H1 (cell line): ENCODE measurements around the gene GLIPR1. TPM values are rescaled to one million over a fixed set of nuclear protein-coding genes. Genes with fewer than 3 reads are reported as not detected.

Source experiments
- CTCF ChIA-PET: fragments of 300-600 bp; sonication (Branson Sonifier 250); formaldehyde crosslinking; loops from one replicate; lab custom pipeline; 2021; ENCODE audit not compliant: partially characterized antibody; lab: Charles Lee
- POLR2A ChIA-PET: fragments of 300-600 bp; sonication (Branson Sonifier 250); formaldehyde crosslinking; loops from one replicate; lab custom pipeline; 2021; ENCODE audit warnings: inconsistent platforms; ENCODE audit not compliant: partially characterized antibody; lab: Charles Lee
- DNase-seq, 2 experiments: peaks; one replicate each; pipeline versions ENCODE4 v3.0.0 to v3.0.0-alpha.2; 2010 to 2022; ENCODE audit warnings: low spot score in 2 of 2, low read depth in 1 of 2, mixed read lengths in 1 of 2
- FAIRE-seq: peaks from 2 replicates; lab custom pipeline; 2011; peaks lifted over from hg19 to GRCh38; lab: Jason Lieb, UNC
- H2AFZ ChIP-seq: 2 replicates; pipeline ENCODE4 v1.8.1; 2012; ENCODE audit warnings: low read length, inconsistent platforms
- H2AK5ac ChIP-seq: 2 replicates; pipeline ENCODE4 v1.6.1; 2013; ENCODE audit warnings: low read depth, low read length
- H2BK120ac ChIP-seq: replicated peaks from 2 replicates; pipeline ENCODE3; 2013; ENCODE audit warnings: low read depth, low read length, inconsistent platforms
- H2BK12ac ChIP-seq: 2 replicates; pipeline ENCODE4 v1.6.1; 2013; ENCODE audit warnings: low read depth, low read length
- H2BK15ac ChIP-seq: 2 replicates; pipeline ENCODE4 v1.6.1; 2013; ENCODE audit warnings: low read length
- H2BK20ac ChIP-seq: 2 replicates; pipeline ENCODE4 v1.6.1; 2013; ENCODE audit warnings: low read length
- H2BK5ac ChIP-seq: 2 replicates; pipeline ENCODE4 v1.6.1; 2013; ENCODE audit warnings: low read depth, low read length
- H3K14ac ChIP-seq: 2 replicates; pipeline ENCODE4 v1.6.1; 2013; ENCODE audit warnings: inconsistent platforms; ENCODE audit not compliant: insufficient read length
- H3K18ac ChIP-seq: 2 replicates; pipeline ENCODE4 v1.6.1; 2013; ENCODE audit warnings: low read length; ENCODE audit errors: extremely low read depth
- H3K23ac ChIP-seq: 2 replicates; pipeline ENCODE4 v1.6.1; 2013; ENCODE audit warnings: inconsistent platforms; ENCODE audit not compliant: insufficient read length
- H3K23me2 ChIP-seq: 2 replicates; pipeline ENCODE4 v1.6.1; 2013; ENCODE audit warnings: low read depth, low read length
- H3K27ac ChIP-seq: 2 replicates; pipeline ENCODE4 v1.6.1; 2011; ENCODE audit warnings: low read depth, low read length, inconsistent platforms
- H3K27me3 ChIP-seq, 4 experiments: replicated peaks in 1 of 4; 1 replicate in 1 of 4; 2 replicates in 3 of 4; pipeline versions ENCODE4 v1.6.1 to v1.8.1; 2011 to 2013; ENCODE audit warnings: low read length in 3 of 4, mild to moderate bottlenecking in 3 of 4, inconsistent platforms in 2 of 4, mixed read lengths in 2 of 4, moderate library complexity in 1 of 4; ENCODE audit not compliant: control insufficient read depth in 3 of 4, insufficient read depth in 3 of 4; ENCODE audit errors: extremely low read depth in 1 of 4
- H3K36me3 ChIP-seq, 4 experiments: 2 replicates each; pipeline versions ENCODE4 v1.6.1 to v1.8.1; 2011 to 2013; ENCODE audit warnings: mild to moderate bottlenecking in 4 of 4, low read length in 3 of 4, moderate library complexity in 2 of 4, control low read depth in 1 of 4, inconsistent platforms in 1 of 4; ENCODE audit not compliant: insufficient read depth in 4 of 4, control insufficient read depth in 2 of 4
- H3K4ac ChIP-seq: replicated peaks from 2 replicates; pipeline ENCODE3; 2013; ENCODE audit warnings: low read length, low read depth, mixed read lengths, inconsistent platforms; ENCODE audit not compliant: insufficient read length
- H3K4me1 ChIP-seq, 4 experiments: replicated peaks in 1 of 4; 1 replicate in 1 of 4; 2 replicates in 3 of 4; pipeline versions ENCODE4 v1.6.1 to v1.8.1; 2011 to 2013; ENCODE audit warnings: low read length in 3 of 4, inconsistent platforms in 2 of 4, mixed read lengths in 1 of 4; ENCODE audit not compliant: insufficient read depth in 4 of 4, control insufficient read depth in 3 of 4
- H3K4me2 ChIP-seq, 2 experiments: 2 replicates each; pipeline versions ENCODE4 v1.6.1 to v1.8.1; 2011 to 2013; ENCODE audit warnings: low read depth in 2 of 2, low read length in 2 of 2, control low read depth in 1 of 2, inconsistent platforms in 1 of 2, mild to moderate bottlenecking in 1 of 2; ENCODE audit not compliant: insufficient read depth in 1 of 2
- H3K4me3 ChIP-seq, 4 experiments: fragments of 200-600, 300-600 bp in 1 of 4; sonication (generic), shearing (Covaris generic), sonication (Bioruptor Twin) in 1 of 4; 2 replicates each; pipeline versions ENCODE4 v1.5.1 to v1.8.1; 2011 to 2016; ENCODE audit warnings: low read length in 4 of 4, low read depth in 3 of 4, control low read depth in 2 of 4, inconsistent platforms in 2 of 4, mild to moderate bottlenecking in 2 of 4, mixed read lengths in 1 of 4, moderate library complexity in 1 of 4; ENCODE audit not compliant: insufficient read depth in 2 of 4; ENCODE audit errors: extremely low read depth in 1 of 4
- H3K56ac ChIP-seq: replicated peaks from 2 replicates; pipeline ENCODE3; 2013; ENCODE audit warnings: low read depth, mild to moderate bottlenecking, mixed read lengths, low read length, inconsistent platforms; ENCODE audit not compliant: insufficient read length
- H3K79me1 ChIP-seq: 2 replicates; pipeline ENCODE4 v1.6.1; 2013; ENCODE audit warnings: low read depth, low read length, control low read depth
- H3K79me2 ChIP-seq, 2 experiments: 2 replicates each; pipeline versions ENCODE4 v1.6.1 to v1.8.1; 2012 to 2013; ENCODE audit warnings: low read length in 2 of 2, mild to moderate bottlenecking in 2 of 2, inconsistent platforms in 1 of 2; ENCODE audit not compliant: insufficient read depth in 2 of 2, control insufficient read depth in 1 of 2
- H3K9ac ChIP-seq, 4 experiments: replicated peaks in 1 of 4; 1 replicate in 1 of 4; 2 replicates in 3 of 4; pipeline versions ENCODE4 v1.6.1 to v1.8.1; 2011 to 2013; ENCODE audit warnings: low read depth in 3 of 4, low read length in 3 of 4, control low read depth in 2 of 4, mild to moderate bottlenecking in 2 of 4, moderate library complexity in 2 of 4, inconsistent platforms in 1 of 4; ENCODE audit errors: extremely low read depth in 1 of 4
- H3K9me3 ChIP-seq, 2 experiments: 2 replicates each; pipeline versions ENCODE4 v1.6.1 to v1.8.1; 2012 to 2013; ENCODE audit warnings: mild to moderate bottlenecking in 2 of 2, moderate library complexity in 2 of 2, control low read depth in 1 of 2, inconsistent platforms in 1 of 2, low read depth in 1 of 2, low read length in 1 of 2, mixed read lengths in 1 of 2; ENCODE audit not compliant: insufficient read depth in 2 of 2
- H4K20me1 ChIP-seq, 2 experiments: replicated peaks in 1 of 2; 2 replicates each; pipeline versions ENCODE3 to v1.8.1; 2011 to 2013; ENCODE audit warnings: inconsistent platforms in 2 of 2, low read length in 2 of 2, mild to moderate bottlenecking in 1 of 2; ENCODE audit not compliant: insufficient read depth in 2 of 2, control insufficient read depth in 1 of 2
- H4K5ac ChIP-seq: 2 replicates; pipeline ENCODE4 v1.6.1; 2013; ENCODE audit warnings: low read length, low read depth, mixed read lengths, inconsistent platforms; ENCODE audit not compliant: insufficient read length
- H4K8ac ChIP-seq: 2 replicates; pipeline ENCODE4 v1.8.0; 2013; ENCODE audit warnings: mild to moderate bottlenecking, moderate library complexity, low read length, inconsistent platforms; ENCODE audit not compliant: insufficient read depth; ENCODE audit errors: extremely low read depth
- H4K91ac ChIP-seq: replicated peaks from 2 replicates; pipeline ENCODE3; 2013; ENCODE audit warnings: low read length, mixed read lengths, inconsistent platforms; ENCODE audit not compliant: insufficient read length
- ATF2 ChIP-seq: IDR thresholded peaks from 2 replicates; pipeline ENCODE4 v1.6.1; 2012; ENCODE audit warnings: low read length, inconsistent platforms
- FOSL1 ChIP-seq: IDR thresholded peaks from 2 replicates; pipeline ENCODE4 v1.6.1; 2011; ENCODE audit warnings: mild to moderate bottlenecking, low read depth, low read length, moderate library complexity; ENCODE audit not compliant: insufficient read depth
- TAF7 ChIP-seq: optimal IDR thresholded peaks from 2 replicates; pipeline ENCODE3; 2011; ENCODE audit warnings: low read depth, mild to moderate bottlenecking, inconsistent platforms, low read length, moderate library complexity, borderline replicate concordance
- TCF12 ChIP-seq: IDR thresholded peaks from 2 replicates; pipeline ENCODE4 v1.6.1; 2011; ENCODE audit warnings: low read depth, mild to moderate bottlenecking, low read length
- USF2 ChIP-seq: IDR thresholded peaks from 2 replicates; pipeline ENCODE4 v1.6.1; 2011; ENCODE audit warnings: low read length, improper control_type of control experiment
- WGBS, 2 experiments: shearing (Covaris generic) in 1 of 2; methylation state at CpG; one replicate each; pipeline versions ENCODE4 v1.1.6 to v1.1.7; 2013 to 2015; ENCODE audit warnings: low lambda C conversion rate in 2 of 2, mixed read lengths in 2 of 2, inconsistent platforms in 1 of 2, low coverage in 1 of 2, missing lambda C conversion rate in 1 of 2; ENCODE audit not compliant: insufficient replicate concordance in 2 of 2, insufficient coverage in 1 of 2, insufficient read length in 1 of 2; ENCODE audit errors: extremely low coverage in 1 of 2, missing lambda C conversion rate in 1 of 2; 5-methylcytosine and 5-hydroxymethylcytosine counted together
- polyA plus RNA-seq, 7 experiments: library from polyadenylated mRNA; depleted of rRNA in 3 of 7; stranded (reverse) in 5 of 7; unstranded in 2 of 7; fragments of >200 nt in 5 of 7; fragments of 200-250 nt in 2 of 7; gene quantifications; 1 replicate in 5 of 7; 2 replicates in 1 of 7; 4 replicates in 1 of 7; pipeline versions ENCODE4 v1.2.1 to v1.2.3, GENCODE V29; 2011 to 2013; ENCODE audit warnings: missing spikeins in 2 of 7, mixed read lengths in 2 of 7
- total RNA-seq: library from RNA; stranded (reverse); fragmentation: NEBNext Ultra II Directional; extraction: Animal tissue kit (Norgen Biotek cat#: 25700); gene quantifications from 2 replicates; pipeline ENCODE4 v1.2.1, GENCODE V29; 2021

The GLIPR1 gene
- total and polyA plus RNA-seq, 2 of the 8 experiments (the other 6 are each of a cell fraction or from before 2014, with no cell fraction given): 0.23 to 1.5 TPM

- H2BK20ac ChIP-seq: no peak overlapping the region
- H4K91ac ChIP-seq: no peak overlapping the region
- no peak overlapping the region for H3K4me2 ChIP-seq
- H3K23me2 ChIP-seq: no peaks in the 10 kb centered on the region
- H3K4me1 ChIP-seq: no peaks in the 10 kb centered on the region
- H3K9me3 ChIP-seq: no peaks in the 10 kb centered on the region
- no peak overlapping the region for H4K8ac ChIP-seq
- H3K4ac ChIP-seq: no peak overlapping the region
- H4K20me1 ChIP-seq: no peaks in the 10 kb centered on the region
- DNase-seq: no peak
- H3K56ac ChIP-seq: no peak overlapping the region
- H4K5ac ChIP-seq: no peak overlapping the region
- no peak overlapping the region for H3K18ac ChIP-seq
- H2AFZ ChIP-seq: no peak overlapping the region
- no peak overlapping the region for H3K23ac ChIP-seq
- no peaks in the 10 kb centered on the region for H3K36me3 ChIP-seq
- H3K27ac ChIP-seq: no peak overlapping the region
- H3K14ac ChIP-seq: no peak overlapping the region
- POLR2A ChIA-PET: interaction anchor here (1.5 kb wide), 1 partner anchor 503 kb away, joined by 3 read pairs; no protein-coding TSS in a partner anchor
- CTCF ChIA-PET: interaction anchor here (1.1 kb wide), 1 partner anchor 18 kb away, joined by 3 read pairs; the partner anchor contains the start of gene KRR1
- H2AK5ac ChIP-seq: no peak overlapping the region
- H3K27me3 ChIP-seq: no peaks in the 10 kb centered on the region
- no peak overlapping the region for H2BK5ac ChIP-seq
- no peak overlapping the region for H3K9ac ChIP-seq
- no peak for FAIRE-seq
- no peak overlapping the region for H2BK12ac ChIP-seq
- no peak overlapping the region for H3K4me3 ChIP-seq
- H3K79me2 ChIP-seq: no peaks in the 10 kb centered on the region
- no peak overlapping the region for H2BK120ac ChIP-seq
- WGBS, 2 experiments: 68% methylated on average over 1 of the region's 1 CpG; no CpG with 5 or more reads in 1 of the 2 experiments
- H3K79me1 ChIP-seq: no peaks in the 10 kb centered on the region
- no peak overlapping the region for H2BK15ac ChIP-seq
- no peak for TF ChIP-seq ATF2
- TF ChIP-seq USF2: no peak
- no peak for TF ChIP-seq TCF12
- no peak for TF ChIP-seq FOSL1
- TF ChIP-seq TAF7: no peak
Observed at GRCh38 chr12:75529826-75530225, 49.3 kb downstream of the GLIPR1 start.
